Activated B cell treated with CpG ODN at 0.5 μM for 24 hours (primary cell): Measurements from ENCODE around the gene CDKN2B. TPM values are rescaled to one million over a fixed set of nuclear protein-coding genes. Genes with fewer than 3 reads are reported as not detected.

Experiments
- ATAC-seq: fragments of 200-7000 bp; cut with Tn5 transposase; one replicate; pipeline ENCODE4 v1.10.0; 2021; ENCODE audit warnings: low read depth, mild to moderate bottlenecking, moderate library complexity
- CTCF ChIA-PET: fragments of 350-600 bp; sonication (Branson Sonifier 250); formaldehyde crosslinking; loops from one replicate; lab custom pipeline; 2021; ENCODE audit warnings: antibody characterized with exemption; lab: Charles Lee
- POLR2A ChIA-PET: fragments of 350-600 bp; sonication (Branson Sonifier 250); formaldehyde crosslinking; loops from one replicate; lab custom pipeline; 2021; ENCODE audit warnings: antibody characterized with exemption; lab: Charles Lee
- DNase-seq: peaks from one replicate; pipeline ENCODE4 v3.0.0; 2022
- H3K27ac Mint-ChIP-seq: one replicate; pipeline ENCODE4 v1.8.0; 2020; ENCODE audit warnings: mixed read lengths
- H3K27me3 Mint-ChIP-seq: one replicate; pipeline ENCODE4 v1.8.0; 2021; ENCODE audit warnings: mixed read lengths
- H3K36me3 Mint-ChIP-seq: one replicate; pipeline ENCODE4 v1.8.0; 2021; ENCODE audit warnings: low read depth, mixed read lengths
- H3K4me1 Mint-ChIP-seq: one replicate; pipeline ENCODE4 v1.8.0; 2021; ENCODE audit warnings: mixed read lengths
- H3K4me3 Mint-ChIP-seq: one replicate; pipeline ENCODE4 v1.8.0; 2020; ENCODE audit warnings: mild to moderate bottlenecking, mixed read lengths
- H3K9me3 Mint-ChIP-seq: one replicate; pipeline ENCODE4 v1.8.0; 2020; ENCODE audit warnings: mixed read lengths
- CTCF ChIP-seq: fragments of 200-600 bp; IDR thresholded peaks from one replicate; pipeline ENCODE4 v1.8.0; 2022; ENCODE audit warnings: antibody characterized with exemption, mild to moderate bottlenecking
- intact Hi-C: fragments of 100-400 bp; cut with micrococcal nuclease; formaldehyde crosslinking; loops from one replicate; pipeline ENCODE4 v1.15.1; 2024
- total RNA-seq: library from RNA; stranded (reverse); gene quantifications from 2 replicates; pipeline ENCODE4 v1.2.3, GENCODE V29; 2022

The CDKN2B gene
- total RNA-seq, 1 donor from 2014 or later = 0.38 TPM

GRCh38 chr9:22047596-22047995 lies 38.5 kb upstream of the CDKN2B start:
- H3K36me3 Mint-ChIP-seq = no peaks in the 10 kb centered on the region
- no peaks in the 10 kb centered on the region for H3K9me3 Mint-ChIP-seq
- intact Hi-C loops = no loop called here
- peaks cover 24% of the 10 kb centered on the region for H3K4me1 Mint-ChIP-seq
- no peak overlapping the region for H3K4me3 Mint-ChIP-seq
- DNase-seq (no peak), ATAC-seq (no peak)
- ChIA-PET CTCF (interaction anchor here (0.9 to 1.1 kb wide), 3 partner anchors 8 to 39 kb away, joined by 3 to 6 read pairs (median 4); partner anchors contain the start of gene CDKN2B), POLR2A (interaction anchor here (0.6 kb wide), 1 partner anchor 239 kb away, joined by 3 read pairs; no protein-coding TSS in a partner anchor)
- no peak for TF ChIP-seq CTCF
- no peak overlapping the region for H3K27ac Mint-ChIP-seq
- H3K27me3 Mint-ChIP-seq = no peaks in the 10 kb centered on the region

GRCh38 chr9:22046243-22046885 lies 37.3 kb upstream of the CDKN2B start:
- ChIA-PET POLR2A (no interaction called here), CTCF (no interaction called here)
- intact Hi-C loops = no loop called here
- no peak overlapping the region for H3K4me3 Mint-ChIP-seq
- no peak for TF ChIP-seq CTCF
- H3K4me1 Mint-ChIP-seq = peaks cover 13% of the 10 kb centered on the region
- ATAC-seq (no peak), DNase-seq (no peak)
- no peaks in the 10 kb centered on the region for H3K9me3 Mint-ChIP-seq
- no peaks in the 10 kb centered on the region for H3K36me3 Mint-ChIP-seq
- H3K27ac Mint-ChIP-seq = no peak overlapping the region
- no peaks in the 10 kb centered on the region for H3K27me3 Mint-ChIP-seq

GRCh38 chr9:22045423-22045822 lies 36.3 kb upstream of the CDKN2B start:
- H3K4me1 Mint-ChIP-seq = peaks cover 4% of the 10 kb centered on the region
- no peak for TF ChIP-seq CTCF
- no peak for ATAC-seq
- H3K9me3 Mint-ChIP-seq = no peaks in the 10 kb centered on the region
- intact Hi-C loops = no loop called here
- no peaks in the 10 kb centered on the region for H3K27me3 Mint-ChIP-seq
- no peak overlapping the region for H3K27ac Mint-ChIP-seq
- POLR2A ChIA-PET = interaction anchor here (0.6 kb wide), 2 partner anchors 242 to 903 kb away, joined by 5 to 6 read pairs; no protein-coding TSS in a partner anchor
- no peaks in the 10 kb centered on the region for H3K36me3 Mint-ChIP-seq
- no peak overlapping the region for H3K4me3 Mint-ChIP-seq
- CTCF ChIA-PET = interaction anchor here (1.6 kb wide), 1 partner anchor 198 kb away, joined by 6 read pairs; no protein-coding TSS in a partner anchor
- no peak for DNase-seq

GRCh38 chr9:22044583-22044982 lies 35.5 kb upstream of the CDKN2B start:
- intact Hi-C loops = no loop called here
- Mint-ChIP-seq H3K4me3 (no peak overlapping the region), H3K27me3 (no peaks in the 10 kb centered on the region), H3K36me3 (no peaks in the 10 kb centered on the region), H3K9me3 (no peaks in the 10 kb centered on the region), H3K4me1 (peaks cover 3% of the 10 kb centered on the region), H3K27ac (no peak overlapping the region)
- ChIA-PET POLR2A (interaction anchor here (0.6 kb wide), 1 partner anchor 902 kb away, joined by 5 read pairs; no protein-coding TSS in a partner anchor), CTCF (interaction anchor here (0.9 to 1.6 kb wide), 2 partner anchors 199 to 232 kb away, joined by 4 to 6 read pairs; no protein-coding TSS in a partner anchor)
- DNase-seq (no peak), ATAC-seq (no peak)
- no peak for TF ChIP-seq CTCF

GRCh38 chr9:22043928-22044327 lies 34.8 kb upstream of the CDKN2B start:
- TF ChIP-seq CTCF = no peak
- DNase-seq = no peak
- no peak overlapping the region for H3K27ac Mint-ChIP-seq
- no peaks in the 10 kb centered on the region for H3K4me1 Mint-ChIP-seq
- no peaks in the 10 kb centered on the region for H3K27me3 Mint-ChIP-seq
- H3K4me3 Mint-ChIP-seq = no peak overlapping the region
- POLR2A ChIA-PET = no interaction called here
- intact Hi-C loops = no loop called here
- ATAC-seq = no peak
- no peaks in the 10 kb centered on the region for H3K9me3 Mint-ChIP-seq
- CTCF ChIA-PET = interaction anchor here (0.9 to 1.6 kb wide), 3 partner anchors 200 to 232 kb away, joined by 3 to 6 read pairs (median 4); no protein-coding TSS in a partner anchor
- H3K36me3 Mint-ChIP-seq = no peaks in the 10 kb centered on the region
